HepG2 (cell line): ENCODE measurements around the gene ADI1. TPM values are rescaled to one million over a fixed set of nuclear protein-coding genes. Genes with fewer than 3 reads are reported as not detected.

ENCODE experiments used
- CHCHD3 ChIP-seq: sonication (generic); formaldehyde crosslinking; IDR thresholded peaks from 2 replicates; pipeline ENCODE4 v1.8.0; 2022; ENCODE audit warnings: mild to moderate bottlenecking, missing genetic modification reagents, moderate library complexity
- FOSL2 ChIP-seq: sonication (generic); formaldehyde crosslinking; IDR thresholded peaks from 2 replicates; pipeline ENCODE4 v1.4.0; 2020; ENCODE audit warnings: missing genetic modification reagents
- FOXK1 ChIP-seq: sonication (generic); formaldehyde crosslinking; IDR thresholded peaks from 2 replicates; pipeline ENCODE4 v1.4.0; 2020; ENCODE audit warnings: low read depth, missing genetic modification reagents, borderline replicate concordance
- JDP2 ChIP-seq: sonication (generic); formaldehyde crosslinking; IDR thresholded peaks from 2 replicates; pipeline ENCODE4 v1.8.1; 2022; ENCODE audit warnings: missing genetic modification reagents, borderline replicate concordance
- MEIS1 ChIP-seq: sonication (generic); formaldehyde crosslinking; IDR thresholded peaks from 2 replicates; pipeline ENCODE4 v1.9.0; 2021; ENCODE audit warnings: mild to moderate bottlenecking, missing genetic modification reagents, moderate library complexity, borderline replicate concordance
- MIER2 ChIP-seq: IDR thresholded peaks from 2 replicates; pipeline ENCODE4 v1.6.1; 2016; ENCODE audit warnings: missing biosample characterization, missing genetic modification reagents
- NKX3-1 ChIP-seq: sonication (generic); formaldehyde crosslinking; IDR thresholded peaks from 2 replicates; pipeline ENCODE4 v1.5.0; 2020; ENCODE audit warnings: missing genetic modification reagents
- PHF8 ChIP-seq: sonication (generic); formaldehyde crosslinking; IDR thresholded peaks from 2 replicates; pipeline ENCODE4 v1.5.0; 2020; ENCODE audit warnings: missing genetic modification reagents
- RBFOX2 ChIP-seq: fragments of 200-400 bp; formaldehyde crosslinking; IDR thresholded peaks from 2 replicates; pipeline ENCODE4 v1.6.1; 2017; ENCODE audit warnings: low read depth, mild to moderate bottlenecking, low read length
- RFX5 ChIP-seq: IDR thresholded peaks from 2 replicates; pipeline ENCODE4 v1.6.1; 2011; ENCODE audit warnings: low read depth, low read length, improper control_type of control experiment
- THYN1 ChIP-seq: sonication (generic); formaldehyde crosslinking; IDR thresholded peaks from 2 replicates; pipeline ENCODE4 v1.8.1; 2023; ENCODE audit warnings: low read depth, mild to moderate bottlenecking, moderate library complexity, missing genetic modification reagents, borderline replicate concordance
- ZFP36L2 ChIP-seq: sonication (generic); formaldehyde crosslinking; IDR thresholded peaks from 2 replicates; pipeline ENCODE4 v1.4.0; 2020; ENCODE audit warnings: missing genetic modification reagents
- ZHX1 ChIP-seq: sonication (generic); formaldehyde crosslinking; IDR thresholded peaks from 2 replicates; pipeline ENCODE4 v1.8.1; 2022; ENCODE audit warnings: low read depth, mild to moderate bottlenecking, missing genetic modification reagents
- ZNF136 ChIP-seq: sonication (generic); formaldehyde crosslinking; IDR thresholded peaks from 2 replicates; pipeline ENCODE4 v1.8.1; 2022; ENCODE audit warnings: low read depth, mild to moderate bottlenecking, moderate library complexity, missing genetic modification reagents
- ZNF235 ChIP-seq: sonication (generic); formaldehyde crosslinking; IDR thresholded peaks from 2 replicates; pipeline ENCODE4 v1.8.1; 2023; ENCODE audit warnings: mild to moderate bottlenecking, missing genetic modification reagents, borderline replicate concordance
- ZNF263 ChIP-seq: sonication (generic); formaldehyde crosslinking; IDR thresholded peaks from 2 replicates; pipeline ENCODE4 v1.4.0; 2020; ENCODE audit warnings: missing genetic modification reagents
- ZNF326 ChIP-seq: sonication (generic); formaldehyde crosslinking; IDR thresholded peaks from 2 replicates; pipeline ENCODE4 v1.4.0; 2020; ENCODE audit warnings: missing genetic modification reagents, borderline replicate concordance
- ZNF556 ChIP-seq: sonication (generic); formaldehyde crosslinking; IDR thresholded peaks from 2 replicates; pipeline ENCODE4 v1.4.0; 2020; ENCODE audit warnings: mild to moderate bottlenecking, missing genetic modification reagents, borderline replicate concordance
- ZNF564 ChIP-seq: sonication (generic); formaldehyde crosslinking; IDR thresholded peaks from 2 replicates; pipeline ENCODE4 v1.8.1; 2023; ENCODE audit warnings: mild to moderate bottlenecking, missing genetic modification reagents
- ZNF597 ChIP-seq: sonication (generic); formaldehyde crosslinking; IDR thresholded peaks from 2 replicates; pipeline ENCODE4 v1.5.0; 2020; ENCODE audit warnings: missing genetic modification reagents
- ZNF660 ChIP-seq: sonication (generic); formaldehyde crosslinking; IDR thresholded peaks from 2 replicates; pipeline ENCODE4 v1.5.1; 2020; ENCODE audit warnings: mild to moderate bottlenecking, low read depth, missing genetic modification reagents, borderline replicate concordance
- ZNF737 ChIP-seq: sonication (generic); formaldehyde crosslinking; IDR thresholded peaks from 2 replicates; pipeline ENCODE4 v1.5.0; 2020; ENCODE audit warnings: missing genetic modification reagents, mild to moderate bottlenecking, borderline replicate concordance
- ZNF775 ChIP-seq: sonication (generic); formaldehyde crosslinking; IDR thresholded peaks from 2 replicates; pipeline ENCODE4 v1.4.0; 2020; ENCODE audit warnings: missing genetic modification reagents, mild to moderate bottlenecking, moderate library complexity, borderline replicate concordance
- ZXDC ChIP-seq: sonication (generic); formaldehyde crosslinking; IDR thresholded peaks from 2 replicates; pipeline ENCODE4 v1.5.0; 2020; ENCODE audit warnings: mild to moderate bottlenecking, missing genetic modification reagents
- polyA plus RNA-seq, 8 experiments: library from polyadenylated mRNA; depleted of rRNA in 3 of 8; stranded (reverse) in 7 of 8; unstranded in 1 of 8; fragments of >200 nt; fragmentation: Illumina TruSeq in 4 of 8; extraction: Trizol in 4 of 8; gene quantifications; 2 replicates each; pipeline versions ENCODE4 v1.2.1 to v1.2.3, GENCODE V29; 2011 to 2016; ENCODE audit warnings: low read depth in 4 of 8, missing spikeins in 1 of 8, mixed read lengths in 1 of 8; ENCODE audit not compliant: insufficient read depth in 1 of 8
- total RNA-seq, 5 experiments: library from RNA; depleted of rRNA; stranded (reverse); fragments of >200 nt; fragmentation: Illumina TruSeq; extraction: Trizol; gene quantifications; 2 replicates each; pipeline ENCODE4 v1.2.3, GENCODE V29; 2016; ENCODE audit warnings: low read depth in 1 of 5

ADI1 gene
- total and polyA plus RNA-seq, 2 of the 13 experiments (the other 11 are each of a cell fraction or from before 2014, with no cell fraction given) = 28.7 to 123 TPM

- TF ChIP-seq JDP2 (CRISPR knock-in tag) = no peak
- no peak for TF ChIP-seq ZFP36L2 (CRISPR knock-in tag)
- TF ChIP-seq ZNF775 (CRISPR knock-in tag) = no peak
- no peak for TF ChIP-seq ZNF136
- no peak for TF ChIP-seq MIER2
- no peak for TF ChIP-seq ZNF326
- TF ChIP-seq ZXDC = no peak
- no peak for TF ChIP-seq MEIS1 (CRISPR knock-in tag)
- TF ChIP-seq ZHX1 (CRISPR knock-in tag) = no peak
- no peak for TF ChIP-seq RBFOX2
- no peak for TF ChIP-seq ZNF737 (CRISPR knock-in tag)
- TF ChIP-seq ZNF660 (CRISPR knock-in tag) = no peak
- TF ChIP-seq ZNF556 (CRISPR knock-in tag) = no peak
- no peak for TF ChIP-seq RFX5
- TF ChIP-seq ZNF564 (CRISPR knock-in tag) = no peak
- TF ChIP-seq CHCHD3 (CRISPR knock-in tag) = 0 out of 2 replicates have a peak, but pooled peaks have one; percentile 82
- no peak for TF ChIP-seq FOXK1 (CRISPR knock-in tag)
- no peak for TF ChIP-seq THYN1 (CRISPR knock-in tag)
- no peak for TF ChIP-seq ZNF597 (CRISPR knock-in tag)
- TF ChIP-seq ZNF235 (CRISPR knock-in tag) = no peak
- TF ChIP-seq ZNF263 (CRISPR knock-in tag) = no peak
- TF ChIP-seq PHF8 (CRISPR knock-in tag) = no peak
- no peak for TF ChIP-seq NKX3-1 (CRISPR knock-in tag)
- no peak for TF ChIP-seq FOSL2
Measured at GRCh38 chr2:3527886-3528785, 8.8 kb upstream of the ADI1 start (continued).
